ENCODE results near the gene CCDC88A. TPM values are rescaled to one million over a fixed set of nuclear protein-coding genes. Genes with fewer than 3 reads are reported as not detected.

CCDC88A gene
- total and polyA plus RNA-seq, 2 donors (not counting 1 experiment from before 2014, with no cell fraction given) = 2.7 to 26.0 TPM

DNA sequence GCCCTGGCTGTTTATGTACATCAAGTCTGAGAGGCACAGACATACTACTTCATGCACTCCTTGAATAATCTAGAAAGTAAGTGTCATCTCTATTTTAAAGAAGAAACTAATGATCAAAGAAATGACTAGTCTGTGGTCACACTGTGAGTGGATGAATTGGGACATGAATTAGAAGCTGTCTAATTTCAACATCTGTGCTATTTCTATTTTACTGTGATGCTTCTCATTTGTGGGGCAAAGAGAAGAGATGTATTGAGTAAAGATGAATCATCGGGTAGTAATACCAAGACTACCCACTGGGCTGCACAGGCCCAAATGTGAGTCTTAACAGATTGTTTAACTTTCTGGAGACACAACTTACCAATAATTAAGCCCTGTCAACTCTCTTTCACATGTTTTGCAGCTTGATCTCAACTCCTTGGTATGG is 108.2 kb downstream of the CCDC88A start:
- H3K27ac ChIP-seq (ENCODE audit: low read length in 2 of 2) = no peak overlapping the region
- Mint-ChIP-seq H3K4me3 (no peak overlapping the region), H3K9me3 (ENCODE audit: insufficient read depth) (no peaks in the 10 kb centered on the region), H3K4me1 (no peaks in the 10 kb centered on the region), H3K27me3 (no peaks in the 10 kb centered on the region), H3K27ac (no peak overlapping the region)
- no peak overlapping the region for H3K9ac ChIP-seq (ENCODE audit: low read length)
- no peak overlapping the region for H2AFZ ChIP-seq (ENCODE audit: insufficient read depth, low read depth, low read length, poor library complexity, severe bottlenecking)
- ATAC-seq (ENCODE audit: low read depth) = no peak
- no peaks in the 10 kb centered on the region for H4K20me1 ChIP-seq (ENCODE audit: control insufficient read depth, insufficient read depth, low read length, poor library complexity, severe bottlenecking)
- H3K4me3 ChIP-seq (ENCODE audit: control extremely low read depth in 1 of 5, extremely low read depth in 1 of 5, insufficient read depth in 1 of 5, low read depth in 2 of 5, low read length in 4 of 5) = no peak overlapping the region
- H3K27me3 ChIP-seq (replicated peaks in 1 of 4; ENCODE audit: control extremely low read depth in 1 of 4, control insufficient read depth in 3 of 4, insufficient read depth in 4 of 4, low read length in 3 of 4) = no peaks in the 10 kb centered on the region
- 40% methylated on average over 1 of the region's 1 CpG for WGBS (ENCODE audit: insufficient coverage)
- H3K36me3 ChIP-seq (replicated peaks in 1 of 2; ENCODE audit: control extremely low read depth in 1 of 2, control insufficient read depth in 1 of 2, extremely low read depth in 1 of 2, insufficient read depth in 2 of 2, low read length in 1 of 2) = peaks cover 0 to 9% of the 10 kb centered on the region in 2 experiments
- H3K79me2 ChIP-seq (ENCODE audit: control insufficient read depth, insufficient read depth, low read length) = no peaks in the 10 kb centered on the region
- ChIA-PET CTCF (no interaction called here), POLR2A (no interaction called here)
- H3K4me2 ChIP-seq (replicated peaks; ENCODE audit: low read depth, low read length, poor library complexity, severe bottlenecking) = no peak overlapping the region
- intact Hi-C loops (cut with micrococcal nuclease) = no loop called here
- no peaks in the 10 kb centered on the region for H3K9me3 ChIP-seq (ENCODE audit: control extremely low read depth in 1 of 3, control insufficient read depth in 2 of 3, insufficient read depth in 1 of 3, low read length in 2 of 3)
- no peak for DNase-seq
- TF ChIP-seq, protein P1, sequence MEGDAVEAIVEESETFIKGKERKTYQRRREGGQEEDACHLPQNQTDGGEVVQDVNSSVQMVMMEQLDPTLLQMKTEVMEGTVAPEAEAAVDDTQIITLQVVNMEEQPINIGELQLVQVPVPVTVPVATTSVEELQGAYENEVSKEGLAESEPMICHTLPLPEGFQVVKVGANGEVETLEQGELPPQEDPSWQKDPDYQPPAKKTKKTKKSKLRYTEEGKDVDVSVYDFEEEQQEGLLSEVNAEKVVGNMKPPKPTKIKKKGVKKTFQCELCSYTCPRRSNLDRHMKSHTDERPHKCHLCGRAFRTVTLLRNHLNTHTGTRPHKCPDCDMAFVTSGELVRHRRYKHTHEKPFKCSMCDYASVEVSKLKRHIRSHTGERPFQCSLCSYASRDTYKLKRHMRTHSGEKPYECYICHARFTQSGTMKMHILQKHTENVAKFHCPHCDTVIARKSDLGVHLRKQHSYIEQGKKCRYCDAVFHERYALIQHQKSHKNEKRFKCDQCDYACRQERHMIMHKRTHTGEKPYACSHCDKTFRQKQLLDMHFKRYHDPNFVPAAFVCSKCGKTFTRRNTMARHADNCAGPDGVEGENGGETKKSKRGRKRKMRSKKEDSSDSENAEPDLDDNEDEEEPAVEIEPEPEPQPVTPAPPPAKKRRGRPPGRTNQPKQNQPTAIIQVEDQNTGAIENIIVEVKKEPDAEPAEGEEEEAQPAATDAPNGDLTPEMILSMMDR (IDR thresholded peaks at IDR 0.05) = peak; percentile 24
- TF ChIP-seq EZH2 (IDR thresholded peaks at IDR 0.05; ENCODE audit: borderline replicate concordance, insufficient read depth, low read depth, low read length, poor library complexity, severe bottlenecking) = no peak
- H3K4me1 ChIP-seq (ENCODE audit: control insufficient read depth in 2 of 2, insufficient read depth in 2 of 2, low read length in 2 of 2) = no peaks in the 10 kb centered on the region

DNA sequence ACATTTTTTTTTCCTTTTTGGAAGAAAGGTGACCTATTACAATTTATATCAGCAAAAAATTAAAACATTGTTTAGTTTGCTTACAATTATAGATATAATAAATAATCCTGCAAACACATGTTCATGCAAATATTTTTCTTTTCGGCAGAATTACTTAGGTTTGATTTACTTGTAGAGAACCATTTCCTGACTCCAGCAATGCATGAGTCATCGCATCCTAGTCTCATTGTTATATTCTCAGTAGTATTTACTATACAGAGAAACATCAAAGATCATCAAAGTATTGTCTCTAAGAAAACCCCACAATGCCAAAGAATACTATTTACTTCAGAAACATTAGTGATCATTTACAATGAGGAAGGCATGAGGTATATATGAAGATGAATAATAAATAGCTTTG is 110.2 kb downstream of the CCDC88A start:
- H3K4me3 ChIP-seq (ENCODE audit: control extremely low read depth in 1 of 5, extremely low read depth in 1 of 5, insufficient read depth in 1 of 5, low read depth in 2 of 5, low read length in 4 of 5) = no peak overlapping the region
- no peak overlapping the region for H2AFZ ChIP-seq (ENCODE audit: insufficient read depth, low read depth, low read length, poor library complexity, severe bottlenecking)
- no peaks in the 10 kb centered on the region for H3K4me1 ChIP-seq (ENCODE audit: control insufficient read depth in 2 of 2, insufficient read depth in 2 of 2, low read length in 2 of 2)
- DNase-seq = no peak
- H3K9me3 ChIP-seq (ENCODE audit: control extremely low read depth in 1 of 3, control insufficient read depth in 2 of 3, insufficient read depth in 1 of 3, low read length in 2 of 3) = no peaks in the 10 kb centered on the region
- H3K9ac ChIP-seq (ENCODE audit: low read length) = no peak overlapping the region
- no peak for ATAC-seq (ENCODE audit: low read depth)
- POLR2A ChIA-PET = no interaction called here
- no peaks in the 10 kb centered on the region for H3K9me3 Mint-ChIP-seq (ENCODE audit: insufficient read depth)
- H3K27me3 ChIP-seq (replicated peaks in 1 of 4; ENCODE audit: control extremely low read depth in 1 of 4, control insufficient read depth in 3 of 4, insufficient read depth in 4 of 4, low read length in 3 of 4) = no peaks in the 10 kb centered on the region
- TF ChIP-seq, protein P1 (IDR thresholded peaks at IDR 0.05) = no peak
- no peak for TF ChIP-seq EZH2 (IDR thresholded peaks at IDR 0.05; ENCODE audit: borderline replicate concordance, insufficient read depth, low read depth, low read length, poor library complexity, severe bottlenecking)
- H4K20me1 ChIP-seq (ENCODE audit: control insufficient read depth, insufficient read depth, low read length, poor library complexity, severe bottlenecking) = no peaks in the 10 kb centered on the region
- H3K27ac Mint-ChIP-seq = no peak overlapping the region
- no peaks in the 10 kb centered on the region for H3K4me1 Mint-ChIP-seq
- H3K27ac ChIP-seq (ENCODE audit: low read length in 2 of 2) = no peak overlapping the region
- no peak overlapping the region for H3K4me3 Mint-ChIP-seq
- H3K4me2 ChIP-seq (replicated peaks; ENCODE audit: low read depth, low read length, poor library complexity, severe bottlenecking) = no peak overlapping the region
- no peaks in the 10 kb centered on the region for H3K79me2 ChIP-seq (ENCODE audit: control insufficient read depth, insufficient read depth, low read length)
- H3K36me3 ChIP-seq (replicated peaks in 1 of 2; ENCODE audit: control extremely low read depth in 1 of 2, control insufficient read depth in 1 of 2, extremely low read depth in 1 of 2, insufficient read depth in 2 of 2, low read length in 1 of 2) = peaks cover 0 to 2% of the 10 kb centered on the region in 2 experiments
- H3K27me3 Mint-ChIP-seq = no peaks in the 10 kb centered on the region
- WGBS (ENCODE audit: insufficient coverage) = no CpG with 5 or more reads among the region's 2 CpGs
- intact Hi-C loops (cut with micrococcal nuclease) = no loop called here
- CTCF ChIA-PET = no interaction called here

All from B cell (primary cell).